ENCODE measurements around the gene SCAF8. TPM values are rescaled to one million over a fixed set of nuclear protein-coding genes. Genes with fewer than 3 reads are reported as not detected.

The SCAF8 gene
- total RNA-seq, 1 experiment from 2014 or later = 21.4 TPM

Other genes starting within 250 kb of the SCAF8 start
- 4.3 and 5.3 TPM in 2 replicates for gene CNKSR3, start 222.7 kb upstream of the SCAF8 start, total RNA-seq (2014; rRNA removed; shearing (Covaris generic))

All from RPMI7951 (cell line).